Measurements from ENCODE around the gene GUCY1A2.

Gene GUCY1A2

DNA sequence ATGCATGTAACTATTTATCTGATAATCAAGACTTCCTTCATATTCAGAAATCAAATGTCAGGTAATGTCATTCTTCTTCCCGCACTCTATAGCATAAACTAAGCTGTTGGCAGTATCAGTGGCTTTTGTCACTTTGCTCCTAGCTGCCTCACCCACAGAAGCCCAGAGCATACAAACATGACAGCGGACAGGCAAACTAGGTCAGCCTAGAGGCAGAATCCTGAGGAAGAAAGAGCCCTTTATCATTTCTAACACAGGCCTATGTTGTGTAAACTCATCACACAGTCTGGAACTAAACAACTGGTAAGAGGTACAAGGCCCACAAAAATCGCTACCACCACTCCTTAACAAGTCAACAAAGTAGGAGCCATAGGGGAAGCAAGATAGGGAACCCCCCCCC lies 21.0 kb downstream of the GUCY1A2 start:
- no peak for DNase-seq (ENCODE audit: extremely low read depth, low read depth)
- TF ChIP-seq, protein P1, sequence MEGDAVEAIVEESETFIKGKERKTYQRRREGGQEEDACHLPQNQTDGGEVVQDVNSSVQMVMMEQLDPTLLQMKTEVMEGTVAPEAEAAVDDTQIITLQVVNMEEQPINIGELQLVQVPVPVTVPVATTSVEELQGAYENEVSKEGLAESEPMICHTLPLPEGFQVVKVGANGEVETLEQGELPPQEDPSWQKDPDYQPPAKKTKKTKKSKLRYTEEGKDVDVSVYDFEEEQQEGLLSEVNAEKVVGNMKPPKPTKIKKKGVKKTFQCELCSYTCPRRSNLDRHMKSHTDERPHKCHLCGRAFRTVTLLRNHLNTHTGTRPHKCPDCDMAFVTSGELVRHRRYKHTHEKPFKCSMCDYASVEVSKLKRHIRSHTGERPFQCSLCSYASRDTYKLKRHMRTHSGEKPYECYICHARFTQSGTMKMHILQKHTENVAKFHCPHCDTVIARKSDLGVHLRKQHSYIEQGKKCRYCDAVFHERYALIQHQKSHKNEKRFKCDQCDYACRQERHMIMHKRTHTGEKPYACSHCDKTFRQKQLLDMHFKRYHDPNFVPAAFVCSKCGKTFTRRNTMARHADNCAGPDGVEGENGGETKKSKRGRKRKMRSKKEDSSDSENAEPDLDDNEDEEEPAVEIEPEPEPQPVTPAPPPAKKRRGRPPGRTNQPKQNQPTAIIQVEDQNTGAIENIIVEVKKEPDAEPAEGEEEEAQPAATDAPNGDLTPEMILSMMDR (IDR thresholded peaks at IDR 0.05; ENCODE audit: low read depth, low read length) = no peak

DNA sequence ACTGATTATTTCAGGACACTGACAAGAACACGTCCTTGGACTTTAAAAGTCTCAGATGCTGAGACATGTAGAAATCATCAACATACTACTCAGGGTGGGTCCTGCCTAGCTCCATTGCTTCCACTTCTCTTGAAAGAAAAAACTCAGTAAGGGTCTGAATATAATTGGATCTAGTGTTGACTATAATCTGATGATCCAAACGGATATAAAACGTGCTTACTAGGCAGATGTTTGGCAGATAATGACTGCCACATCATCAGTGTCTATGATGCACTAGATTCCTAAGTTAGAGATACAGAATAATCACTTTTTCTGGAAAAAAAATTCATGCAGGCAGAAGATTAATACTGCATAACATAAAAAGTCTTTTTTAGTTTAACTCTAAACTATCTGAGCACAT lies 21.6 kb downstream of the GUCY1A2 start:
- TF ChIP-seq, protein P1 (IDR thresholded peaks at IDR 0.05; ENCODE audit: low read depth, low read length) = no peak
- no peak for DNase-seq (ENCODE audit: extremely low read depth, low read depth)

DNA sequence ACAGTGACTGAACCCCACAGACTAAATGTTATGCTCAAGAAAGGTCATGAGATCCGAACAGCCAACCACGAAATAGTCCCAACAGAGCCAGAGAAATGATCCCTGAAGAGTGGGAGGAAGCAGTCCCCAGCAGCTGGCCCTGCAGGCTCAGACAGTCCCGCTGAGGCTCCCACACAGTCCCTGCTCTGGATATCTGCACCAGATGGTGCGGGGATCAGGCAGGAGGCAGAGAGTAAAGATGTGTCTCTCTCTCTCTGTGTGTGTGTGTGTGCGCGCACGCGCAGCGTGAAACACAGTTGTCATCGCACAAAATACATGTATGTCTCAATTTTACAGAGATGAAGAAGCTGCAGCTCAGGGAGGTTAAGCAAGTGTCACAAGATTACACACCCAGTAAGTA lies 27.9 kb downstream of the GUCY1A2 start:
- DNase-seq (ENCODE audit: extremely low read depth, low read depth) = no peak
- TF ChIP-seq, protein P1 (IDR thresholded peaks at IDR 0.05; ENCODE audit: low read depth, low read length) = no peak

DNA sequence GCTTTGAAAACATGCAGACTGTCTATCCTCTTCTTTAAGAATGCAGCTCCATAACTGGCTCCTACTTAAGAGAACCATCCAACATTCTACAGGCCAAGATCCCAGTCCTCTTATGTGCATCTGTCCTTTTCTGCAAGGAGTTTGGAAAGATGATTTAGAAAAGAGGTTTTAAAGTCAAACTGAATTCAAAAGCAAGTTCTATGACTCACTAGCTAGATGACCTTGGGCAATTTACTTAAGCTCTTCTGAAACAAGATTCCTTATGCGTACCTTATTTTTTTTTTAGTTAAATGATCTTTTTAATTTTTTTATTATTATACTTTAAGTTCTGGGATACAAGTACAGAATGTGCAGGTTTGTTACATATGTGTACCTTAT lies 29.2 kb downstream of the GUCY1A2 start:
- DNase-seq (ENCODE audit: extremely low read depth, low read depth) = no peak

DNA sequence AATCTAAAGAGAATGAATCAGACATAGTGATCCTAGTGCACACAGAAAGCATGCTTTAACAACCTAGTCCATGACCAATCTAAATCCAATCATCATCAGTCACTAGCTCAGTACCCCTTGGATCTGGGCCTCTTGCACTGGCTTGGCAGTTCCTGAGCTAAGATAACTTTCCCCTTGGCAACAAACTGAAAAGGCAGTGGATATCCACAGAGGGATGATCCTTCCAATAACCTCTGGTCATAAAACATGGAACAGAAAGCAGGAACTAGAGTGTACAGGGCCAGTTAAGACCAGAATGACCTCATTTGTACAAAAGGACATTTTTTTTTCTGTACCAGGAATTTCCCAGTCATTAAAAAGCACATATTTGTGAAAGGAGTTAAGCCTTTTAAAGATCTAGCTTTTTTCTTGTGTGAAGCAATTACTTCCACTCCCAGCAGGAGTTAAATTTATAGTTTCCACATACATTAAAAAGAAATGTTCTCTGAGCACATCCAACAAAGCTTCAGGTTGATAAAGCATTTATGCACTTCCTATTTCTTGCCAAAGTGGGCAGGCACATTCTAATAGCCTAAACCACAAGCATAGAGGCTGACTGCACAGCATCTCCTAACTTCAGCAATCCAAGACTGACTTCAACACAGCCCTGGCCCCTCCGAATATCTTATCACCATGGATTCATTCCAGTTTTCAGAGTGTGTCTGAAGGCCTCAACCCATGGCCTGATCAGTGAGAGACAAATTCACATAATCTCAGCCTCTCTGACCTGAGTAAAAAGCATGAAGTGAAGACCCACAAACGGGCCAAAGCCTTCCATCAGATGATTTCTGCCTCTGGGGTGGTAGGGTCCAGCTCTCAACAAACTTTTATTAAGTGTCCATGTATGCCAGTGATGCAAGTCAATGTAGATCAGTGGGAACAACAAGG lies 29.9 kb downstream of the GUCY1A2 start:
- TF ChIP-seq, protein P1 (IDR thresholded peaks at IDR 0.05; ENCODE audit: low read depth, low read length) = no peak
- DNase-seq (ENCODE audit: extremely low read depth, low read depth) = no peak

More for the DNA sequence above, 29.2 kb downstream of the GUCY1A2 start:
- TF ChIP-seq, protein P1 (IDR thresholded peaks at IDR 0.05; ENCODE audit: low read depth, low read length) = no peak

DNA sequence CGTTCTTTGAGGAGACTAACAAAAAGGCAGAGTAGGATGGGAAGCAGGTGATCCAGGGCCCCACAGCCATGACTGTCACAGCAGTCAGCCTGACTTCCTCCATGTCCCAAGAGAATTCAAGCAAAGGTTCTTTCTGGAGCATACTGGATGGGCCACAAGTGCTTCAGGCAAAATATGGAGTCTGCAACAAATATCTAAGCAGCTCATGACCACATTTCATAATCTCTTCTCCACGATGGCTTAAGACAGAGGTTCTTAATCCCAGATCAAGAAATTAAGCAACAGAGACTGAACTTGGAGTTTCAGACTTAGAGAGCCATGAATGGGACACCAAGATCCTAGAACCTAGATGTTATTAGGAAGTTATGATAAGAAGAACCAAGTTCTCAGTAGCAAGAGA lies 31.6 kb downstream of the GUCY1A2 start:
- TF ChIP-seq, protein P1 (IDR thresholded peaks at IDR 0.05; ENCODE audit: low read depth, low read length) = no peak
- no peak for DNase-seq (ENCODE audit: extremely low read depth, low read depth)

DNA sequence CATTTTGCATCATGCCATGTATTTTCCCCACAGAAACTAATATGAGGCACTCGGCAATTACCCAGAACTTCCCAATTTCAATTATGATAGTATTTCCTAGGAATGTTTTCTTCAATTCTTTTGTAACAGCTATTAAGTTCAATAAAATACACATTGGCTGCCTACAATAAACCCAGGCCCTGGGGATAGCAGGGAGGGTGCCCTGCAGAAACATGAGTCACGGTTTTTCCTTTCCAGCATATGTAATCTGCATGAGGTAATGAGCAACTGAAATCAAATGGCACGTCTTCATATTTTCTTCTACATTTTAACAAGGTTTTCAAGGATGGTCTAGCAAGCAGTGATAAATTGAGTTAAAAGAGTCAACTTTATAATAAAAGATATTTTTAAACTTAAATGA lies 32.0 kb downstream of the GUCY1A2 start:
- TF ChIP-seq, protein P1 (IDR thresholded peaks at IDR 0.05; ENCODE audit: low read depth, low read length) = no peak
- DNase-seq (ENCODE audit: extremely low read depth, low read depth) = peak; percentile 45
